GM21367 (cell line): ENCODE data around the gene ARFGAP1.

ENCODE experiments used
- ATAC-seq: cut with Tn5 transposase; IDR thresholded peaks from one replicate; pipeline ENCODE4 v1.9.1; 2021; ENCODE audit not compliant: unreplicated experiment

The ARFGAP1 gene

GRCh38 chr20:63259734-63260460 is 12.7 kb upstream of the ARFGAP1 start:
- no peak for ATAC-seq

- no peak for ATAC-seq
These were observed 12.1 kb upstream of the ARFGAP1 start for GRCh38 chr20:63260521-63260920.

GRCh38 chr20:63261060-63261794 is 11.4 kb upstream of the ARFGAP1 start:
- ATAC-seq: no peak

- no peak for ATAC-seq
These were observed 10.7 kb upstream of the ARFGAP1 start for GRCh38 chr20:63261795-63262528.

GRCh38 chr20:63262836-63263235 is 9.8 kb upstream of the ARFGAP1 start:
- ATAC-seq: no peak

- no peak for ATAC-seq
These were observed 8.6 kb upstream of the ARFGAP1 start for GRCh38 chr20:63264000-63264399.

- ATAC-seq: no peak
These were observed 8.1 kb upstream of the ARFGAP1 start for GRCh38 chr20:63264519-63264918.

- no peak for ATAC-seq
These were observed 6.6 kb upstream of the ARFGAP1 start for GRCh38 chr20:63265891-63266515.

- ATAC-seq: no peak
These were observed 4.9 kb upstream of the ARFGAP1 start for GRCh38 chr20:63267691-63268090.

GRCh38 chr20:63268256-63268655 is 4.4 kb upstream of the ARFGAP1 start:
- ATAC-seq: no peak

GRCh38 chr20:63268671-63269439 is 3.8 kb upstream of the ARFGAP1 start:
- ATAC-seq: no peak

- ATAC-seq: no peak
These were observed 2.9 kb upstream of the ARFGAP1 start for GRCh38 chr20:63269724-63270123.

GRCh38 chr20:63270606-63271325 is 1.8 kb upstream of the ARFGAP1 start:
- no peak for ATAC-seq

- ATAC-seq: no peak
These were observed 506 bp downstream of the ARFGAP1 start for GRCh38 chr20:63273059-63273579.

- no peak for ATAC-seq
These were observed 1.2 kb downstream of the ARFGAP1 start for GRCh38 chr20:63273635-63274380.

GRCh38 chr20:63274381-63275228 is 2.0 kb downstream of the ARFGAP1 start:
- ATAC-seq: no peak

GRCh38 chr20:63275825-63276224 is 3.2 kb downstream of the ARFGAP1 start:
- ATAC-seq: no peak

GRCh38 chr20:63276956-63277355 is 4.3 kb downstream of the ARFGAP1 start:
- ATAC-seq: no peak
